Dermis microvascular lymphatic vessel endothelial cell (primary cell): Measurements from ENCODE around the gene HJURP. TPM values are rescaled to one million over a fixed set of nuclear protein-coding genes. Genes with fewer than 3 reads are reported as not detected.
A peak's percentile ranks its signal among the peaks of the same experiment; 100 is the strongest.
"Not testable (repeated sequence)": the region's sequence is repeated elsewhere in the genome, so short reads cannot be mapped to it uniquely, and the experiment has no call there.

Experiments
- DNase-seq, 2 donors: peaks; one replicate each; pipeline versions ENCODE4 v3.0.0 to v3.0.0-alpha.2; 2010; ENCODE audit warnings: low read depth in 2 of 2
- total RNA-seq: library from RNA; depleted of rRNA; stranded (reverse); fragments of >200 nt; gene quantifications from 2 replicates; pipeline ENCODE4 v1.2.1, GENCODE V29; 2014

The HJURP gene
- 3.3 and 9.5 TPM in 2 replicates for total RNA-seq

DNA sequence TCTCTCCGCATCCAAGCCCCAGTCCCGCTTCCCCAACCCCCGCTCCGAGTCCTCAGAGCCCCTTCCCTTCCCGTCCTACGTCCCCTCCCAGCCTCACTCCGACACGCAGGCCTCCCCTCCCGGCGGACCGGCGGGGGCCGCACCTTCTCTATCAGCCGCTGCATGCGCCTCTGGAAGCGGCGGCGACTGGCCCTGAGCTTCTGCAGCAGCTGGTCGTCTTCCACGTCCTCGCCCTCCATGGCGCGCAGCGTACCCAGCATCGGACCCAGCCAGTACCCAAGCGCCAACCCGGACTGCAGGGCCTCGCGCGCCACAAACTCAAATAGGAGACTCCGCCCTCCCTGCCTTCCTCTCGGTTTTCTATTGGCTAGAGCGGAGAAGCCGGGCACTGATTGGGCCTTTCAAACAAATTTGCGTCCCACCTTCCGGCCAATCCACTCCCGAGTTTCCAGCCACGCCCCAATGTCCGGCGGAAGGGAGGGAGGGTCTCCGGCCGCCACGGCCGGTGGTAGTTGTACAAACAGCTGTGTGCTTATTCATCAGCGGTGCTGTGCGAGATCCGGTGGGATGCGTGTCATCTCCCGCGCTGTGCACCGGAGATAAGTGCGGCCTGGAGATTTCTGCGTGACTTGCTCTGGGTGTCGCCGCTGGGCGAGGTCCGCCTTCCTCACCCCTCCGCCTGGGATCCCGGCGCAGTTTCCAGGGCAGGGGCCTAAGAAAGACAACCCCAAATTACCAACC is at the start of gene HJURP:
HJURP (minus strand) TSS at position 295 of the 741 bp plus-strand sequence; CDS start at position 260, 35 bp downstream.
- peak; percentile 91 to 97 for DNase-seq

DNA sequence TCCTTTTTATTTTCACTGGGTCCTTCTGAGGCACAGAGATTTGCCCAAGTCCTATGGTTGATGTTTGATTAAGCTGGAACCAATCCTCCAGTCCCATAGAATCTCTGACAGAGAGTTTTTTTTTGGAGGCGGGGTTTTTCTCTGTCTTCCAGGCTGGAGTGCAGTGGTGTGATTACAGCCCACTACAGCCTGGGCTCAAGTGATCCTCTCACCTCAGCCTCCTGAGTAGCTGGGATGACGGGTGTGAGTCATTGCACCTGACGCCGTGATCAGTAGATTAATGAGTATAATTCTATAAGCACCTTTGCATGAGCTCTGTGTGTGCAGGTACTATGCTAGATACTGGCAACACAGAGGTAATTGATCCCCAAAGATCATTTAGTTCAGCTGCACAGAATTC is 47.5 kb upstream of the HJURP start:
- DNase-seq, result no peak

GRCh38 chr2:233901367-233901766 is 47.0 kb upstream of the HJURP start:
- DNase-seq, result no peak

DNA sequence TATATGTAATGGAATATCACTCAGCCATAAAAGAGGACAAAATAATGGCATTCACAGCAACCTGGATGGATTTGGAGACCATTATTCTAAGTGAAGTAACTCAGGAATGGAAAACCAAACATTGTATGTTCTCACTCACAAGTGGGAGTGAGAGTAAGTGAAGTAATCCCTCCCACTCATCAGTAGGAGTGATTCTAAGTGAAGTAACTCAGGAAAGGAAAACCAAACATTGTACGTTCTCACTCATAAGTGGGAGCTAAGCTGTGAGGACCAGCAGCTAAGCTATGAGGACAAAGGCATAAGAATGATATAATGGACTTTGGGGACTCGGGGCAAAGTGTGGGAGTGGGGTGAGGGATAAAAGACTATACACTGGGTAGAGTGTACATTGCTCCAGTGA is 41.9 kb upstream of the HJURP start:
- DNase-seq, result not testable (repeated sequence)

- no peak for DNase-seq
Measured at GRCh38 chr2:233892793-233893192, 38.5 kb upstream of the HJURP start.

- no peak for DNase-seq
Measured at GRCh38 chr2:233882353-233882752, 28.0 kb upstream of the HJURP start.

GRCh38 chr2:233872125-233872524 is 17.8 kb upstream of the HJURP start:
- DNase-seq, result not testable (repeated sequence)

DNA sequence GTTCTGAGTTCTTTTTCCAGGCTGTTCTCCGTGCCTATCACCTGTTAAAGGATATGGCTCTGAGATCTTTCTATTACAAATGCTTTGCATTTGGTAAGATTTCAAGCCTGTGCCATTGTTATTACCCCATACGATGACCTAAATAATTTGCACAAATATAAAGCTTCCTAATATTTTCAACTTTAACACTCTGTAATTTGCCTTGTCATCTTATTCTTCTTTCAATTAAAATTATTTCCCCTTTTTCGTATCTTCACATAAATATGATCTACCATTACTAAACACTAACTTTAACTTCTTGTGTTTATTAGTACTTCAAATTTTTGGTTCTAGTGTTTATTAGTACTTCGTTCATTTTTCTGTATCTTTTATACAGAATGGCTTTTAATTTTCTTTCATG is 17.1 kb upstream of the HJURP start:
- DNase-seq, result no peak

DNA sequence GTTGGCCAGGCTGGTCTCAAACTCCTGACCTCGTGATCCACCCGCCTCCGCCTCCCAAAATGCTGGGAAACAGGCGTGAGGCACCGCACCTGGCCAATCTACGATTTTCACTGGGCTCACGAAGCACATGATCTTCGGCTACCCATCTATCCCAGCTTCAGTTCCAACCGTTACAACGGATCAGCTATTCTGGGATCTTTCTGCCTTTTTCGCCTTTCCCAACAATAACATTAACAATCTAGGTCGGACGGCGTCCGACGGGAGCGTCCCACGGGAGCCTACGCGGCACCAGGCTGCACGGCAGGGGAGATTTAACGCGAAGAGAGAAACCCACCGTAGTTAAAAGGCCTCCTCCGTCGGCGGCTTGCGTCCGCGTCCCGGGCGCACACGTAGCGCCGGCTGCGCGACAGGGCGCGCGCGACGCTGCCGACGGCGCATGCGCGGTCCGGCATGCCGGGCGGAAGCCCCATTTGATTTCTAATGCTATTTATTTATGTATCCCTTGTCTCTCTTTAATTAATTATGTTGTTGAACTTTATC is 13.7 kb upstream of the HJURP start, which contains the start of gene MSL3B:
MSL3B (minus strand) TSS at position 394 of the 540 bp plus-strand sequence.
- DNase-seq, result peak; percentile 15 to 56

- no peak for DNase-seq
Measured at GRCh38 chr2:233866479-233866878, 12.1 kb upstream of the HJURP start.

DNA sequence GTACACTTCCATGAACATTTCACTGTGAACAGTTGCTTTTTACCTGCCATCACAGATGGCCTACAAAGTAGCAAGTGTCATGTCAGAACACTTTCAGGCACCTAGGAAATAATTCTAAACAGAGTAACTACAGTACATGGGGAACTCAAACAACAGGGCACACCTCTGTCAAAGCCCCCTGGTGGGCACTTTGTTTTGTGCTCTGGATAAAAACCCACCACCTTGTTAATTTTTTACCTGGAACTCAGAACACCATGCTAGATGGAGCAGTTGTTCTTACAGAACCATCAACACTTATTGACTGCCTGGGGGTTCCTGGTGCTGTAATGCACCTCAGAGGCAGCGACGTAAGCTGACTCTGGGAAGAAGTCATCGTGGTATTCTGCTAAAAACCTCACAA is 11.5 kb upstream of the HJURP start:
- DNase-seq, result no peak

DNA sequence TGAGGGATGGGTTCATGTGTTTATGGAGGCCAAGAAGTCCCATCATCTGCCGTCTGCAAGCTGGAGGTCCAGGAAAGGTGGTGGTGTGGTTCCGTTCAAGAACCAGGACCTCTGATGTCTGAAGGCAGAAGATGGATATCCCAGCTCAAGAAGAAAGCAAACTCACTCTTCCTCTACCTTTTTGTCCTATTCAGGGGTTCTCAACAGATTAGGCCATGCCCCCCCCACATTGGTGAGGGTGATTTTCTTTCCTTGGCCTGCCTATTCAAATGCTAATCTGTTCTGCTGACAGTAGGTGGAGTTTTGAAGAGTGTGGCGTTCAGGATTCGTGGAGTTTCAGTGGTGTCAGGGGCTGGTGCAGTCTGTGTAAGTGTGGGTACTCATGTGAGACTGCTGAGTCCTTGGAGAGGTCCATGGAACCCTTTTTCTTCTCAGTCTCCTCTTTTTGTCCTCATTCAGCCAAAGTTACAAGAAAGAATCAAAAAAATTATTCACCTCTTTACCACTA is 8.0 kb upstream of the HJURP start:
- DNase-seq, result no peak

DNA sequence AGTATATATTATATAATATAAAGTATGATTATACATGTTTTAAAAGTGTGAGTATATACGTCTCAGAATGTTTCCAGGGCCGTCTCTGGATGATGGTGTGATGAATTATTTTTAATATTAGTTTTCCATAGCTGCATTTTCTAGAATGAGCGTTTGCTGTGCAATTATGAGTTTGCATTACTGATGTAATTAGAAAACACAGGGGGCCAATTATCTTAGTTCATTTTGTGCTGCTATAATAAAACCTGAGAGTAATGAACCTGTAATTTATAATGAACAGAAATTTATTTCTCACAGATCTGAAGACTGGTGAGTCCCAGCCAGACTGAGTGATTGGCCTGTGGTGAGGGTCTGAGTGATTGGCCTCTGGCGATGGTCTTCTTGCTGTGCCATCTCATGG is 4.0 kb upstream of the HJURP start:
- DNase-seq, result no peak

DNA sequence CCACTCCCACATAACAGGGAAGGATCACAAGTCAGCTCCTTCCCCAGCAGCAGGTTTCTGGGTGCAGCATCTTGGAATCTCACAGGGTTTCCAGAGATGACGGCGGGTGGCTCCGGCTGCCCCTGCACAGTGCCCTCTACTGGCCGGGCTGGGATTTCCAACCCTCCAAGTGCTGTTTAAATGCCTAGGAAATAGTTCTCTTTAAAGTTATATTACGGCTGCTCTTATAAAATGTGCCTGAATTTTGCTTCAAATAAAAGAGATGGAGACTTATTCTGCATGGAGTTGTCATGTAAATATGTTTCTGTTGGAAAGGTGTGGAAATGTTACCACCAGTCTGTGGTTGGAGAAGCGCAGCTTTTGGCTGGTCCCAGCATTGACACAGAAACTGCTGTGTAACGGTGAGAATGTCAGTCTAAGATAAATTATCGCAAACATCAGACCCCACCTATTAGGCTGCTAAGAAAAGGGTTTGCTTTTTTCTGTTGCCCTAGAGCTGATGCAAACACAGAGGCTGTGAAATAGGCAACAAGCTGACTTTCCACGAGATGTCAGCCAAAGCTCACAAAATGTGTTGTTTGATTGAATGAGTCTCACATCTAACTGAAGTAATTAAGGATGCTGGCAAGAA is 3.3 kb upstream of the HJURP start:
- peak in 1 of 2 donors; percentile 29 for DNase-seq

- no peak for DNase-seq
Measured at GRCh38 chr2:233856184-233856583, 1.8 kb upstream of the HJURP start.

GRCh38 chr2:233855345-233855744 is 1.0 kb upstream of the HJURP start:
- DNase-seq, result no peak

DNA sequence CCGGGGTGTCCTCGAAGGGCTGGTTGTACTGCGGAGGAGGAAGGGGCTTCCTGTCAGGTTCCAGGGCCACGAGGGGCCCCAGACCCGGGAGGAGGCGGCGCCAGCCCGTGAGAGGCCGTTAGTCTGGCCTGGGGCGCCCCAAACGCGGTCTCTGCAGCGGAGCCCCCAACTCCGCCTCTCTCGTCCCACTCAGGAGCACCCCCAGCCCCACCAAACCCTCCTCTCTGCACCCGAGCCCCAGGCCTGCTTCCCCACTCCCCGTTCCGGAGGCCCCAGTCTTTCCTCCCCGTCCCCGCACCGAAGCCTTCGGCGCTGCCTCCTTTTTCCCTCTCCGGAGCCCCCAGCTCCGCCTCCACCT is 473 bp downstream of the HJURP start:
- no peak for DNase-seq

- no peak for DNase-seq
Measured at GRCh38 chr2:233853353-233853752, 982 bp downstream of the HJURP start.

GRCh38 chr2:233852056-233852455 is 2.3 kb downstream of the HJURP start:
- no peak for DNase-seq

- DNase-seq, result no peak
Measured at GRCh38 chr2:233851169-233851568, 3.2 kb downstream of the HJURP start.

DNA sequence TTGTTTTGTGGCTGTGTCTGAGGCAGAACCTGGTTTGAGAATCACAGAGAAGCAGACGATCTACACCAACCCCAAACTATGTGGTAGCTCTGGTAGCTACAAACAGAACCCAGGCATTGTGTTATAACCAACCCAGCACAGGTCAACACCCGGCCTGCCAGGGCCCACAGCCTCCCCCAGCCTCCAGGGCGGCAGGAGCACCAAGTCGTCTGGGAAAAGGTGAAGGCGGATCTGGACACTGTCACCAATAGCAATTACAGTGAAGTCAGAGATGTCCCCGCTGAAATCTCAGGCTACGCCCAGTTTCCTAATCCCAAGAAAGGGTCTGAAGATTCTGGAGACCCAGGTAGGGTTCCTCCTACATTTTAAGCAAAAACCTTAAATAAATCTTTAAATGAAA is 3.6 kb downstream of the HJURP start:
- DNase-seq, result no peak

DNA sequence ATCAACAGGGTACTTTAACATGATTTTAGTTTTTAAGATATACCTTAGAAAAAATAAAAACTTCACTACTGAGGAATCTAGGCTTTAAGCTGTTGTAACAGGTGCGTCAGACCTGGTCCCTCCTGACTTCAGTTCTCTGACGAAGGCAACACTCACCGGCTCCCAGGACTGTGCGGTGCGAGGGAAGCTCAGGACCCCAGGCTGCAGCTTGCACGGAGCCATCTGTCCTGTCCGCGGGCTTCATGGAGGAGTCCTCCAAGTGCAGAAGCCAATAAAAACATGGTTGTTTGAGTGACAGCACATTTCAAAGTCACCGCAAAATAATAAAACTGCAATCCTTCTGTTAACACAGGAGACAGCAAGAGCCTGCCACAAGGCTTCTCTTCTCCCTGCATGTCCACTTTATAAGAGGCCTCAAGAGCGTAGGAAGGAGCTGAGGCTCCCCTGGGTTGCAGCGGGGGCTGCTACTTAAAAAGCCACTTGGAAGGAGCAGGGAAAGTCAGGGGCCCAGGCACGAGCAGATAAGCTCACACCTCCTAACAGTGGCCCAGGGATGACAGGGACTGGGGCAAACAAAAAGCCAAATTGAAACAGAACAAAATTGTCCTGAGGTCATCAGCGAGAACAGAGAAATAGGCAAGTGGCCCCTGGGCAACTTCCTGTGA is 4.6 kb downstream of the HJURP start:
- DNase-seq, result no peak
